Measurements from ENCODE around the gene GPS1. TPM values are rescaled to one million over a fixed set of nuclear protein-coding genes. Genes with fewer than 3 reads are reported as not detected.

The GPS1 gene
- total RNA-seq, 4 donors from 2014 or later = 72.4 to 113 (median 100) TPM

DNA sequence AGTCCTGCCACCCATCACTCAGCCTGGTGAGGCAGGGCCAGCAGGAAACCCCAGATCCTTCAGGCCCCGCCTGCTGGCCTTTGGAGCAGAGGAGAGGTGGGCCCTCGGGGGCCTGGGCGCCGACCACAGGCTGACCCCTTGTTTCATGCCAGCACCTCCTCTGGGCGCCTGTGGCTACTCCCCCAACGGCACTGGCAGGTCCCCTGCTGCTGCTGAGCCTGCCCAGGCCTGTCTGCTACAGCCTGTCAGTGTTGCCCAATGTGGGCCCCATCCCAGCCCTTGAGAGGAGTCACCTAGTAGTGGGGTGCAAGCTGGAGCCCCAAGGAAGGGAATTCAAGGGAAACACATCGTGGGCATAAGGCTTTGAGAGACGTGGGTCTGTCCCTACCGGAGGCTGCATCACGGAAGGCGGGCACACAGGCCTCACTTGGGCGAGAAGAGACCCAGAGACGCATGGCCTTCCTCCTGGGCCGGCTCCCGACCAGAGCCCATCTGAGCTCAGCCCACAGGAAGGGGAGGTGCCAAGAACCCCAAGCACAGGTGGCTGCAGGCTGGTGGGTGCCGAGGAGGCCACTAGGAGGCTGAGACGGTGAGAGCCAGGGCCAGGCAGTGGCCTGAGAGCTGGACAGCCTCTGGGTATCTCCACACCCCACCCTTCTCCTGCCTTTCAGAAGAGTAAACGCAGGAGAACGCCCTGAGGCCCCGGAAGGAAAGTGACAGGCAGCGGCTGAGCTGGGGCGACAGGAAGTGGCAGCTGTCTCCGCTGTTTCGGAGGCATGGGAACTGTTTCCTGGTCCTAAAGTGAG lies 54.4 kb downstream of the GPS1 start:
- H3K9me3 ChIP-seq = no peaks in the 10 kb centered on the region
- 12% methylated on average over 12 of the region's 24 CpGs for WGBS
- peaks cover 59% of the 10 kb centered on the region for H3K4me1 ChIP-seq
- peak; percentile 74 to 78 for DNase-seq (ENCODE audit: low spot score in 2 of 2)
- H3K4me3 ChIP-seq = peak overlapping the region; percentile 25
- H3K27ac ChIP-seq = peak overlapping the region; percentile 82
- no peaks in the 10 kb centered on the region for H3K27me3 ChIP-seq
- TF ChIP-seq, protein P1, sequence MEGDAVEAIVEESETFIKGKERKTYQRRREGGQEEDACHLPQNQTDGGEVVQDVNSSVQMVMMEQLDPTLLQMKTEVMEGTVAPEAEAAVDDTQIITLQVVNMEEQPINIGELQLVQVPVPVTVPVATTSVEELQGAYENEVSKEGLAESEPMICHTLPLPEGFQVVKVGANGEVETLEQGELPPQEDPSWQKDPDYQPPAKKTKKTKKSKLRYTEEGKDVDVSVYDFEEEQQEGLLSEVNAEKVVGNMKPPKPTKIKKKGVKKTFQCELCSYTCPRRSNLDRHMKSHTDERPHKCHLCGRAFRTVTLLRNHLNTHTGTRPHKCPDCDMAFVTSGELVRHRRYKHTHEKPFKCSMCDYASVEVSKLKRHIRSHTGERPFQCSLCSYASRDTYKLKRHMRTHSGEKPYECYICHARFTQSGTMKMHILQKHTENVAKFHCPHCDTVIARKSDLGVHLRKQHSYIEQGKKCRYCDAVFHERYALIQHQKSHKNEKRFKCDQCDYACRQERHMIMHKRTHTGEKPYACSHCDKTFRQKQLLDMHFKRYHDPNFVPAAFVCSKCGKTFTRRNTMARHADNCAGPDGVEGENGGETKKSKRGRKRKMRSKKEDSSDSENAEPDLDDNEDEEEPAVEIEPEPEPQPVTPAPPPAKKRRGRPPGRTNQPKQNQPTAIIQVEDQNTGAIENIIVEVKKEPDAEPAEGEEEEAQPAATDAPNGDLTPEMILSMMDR (IDR thresholded peaks at IDR 0.05) = peak; percentile 14 to 34
- no peak for TF ChIP-seq EP300 (IDR thresholded peaks at IDR 0.05)
- no peak for TF ChIP-seq POLR2AphosphoS5 (IDR thresholded peaks at IDR 0.05)
- TF ChIP-seq POLR2A (IDR thresholded peaks at IDR 0.05) = no peak
- H3K36me3 ChIP-seq = no peaks in the 10 kb centered on the region

DNA sequence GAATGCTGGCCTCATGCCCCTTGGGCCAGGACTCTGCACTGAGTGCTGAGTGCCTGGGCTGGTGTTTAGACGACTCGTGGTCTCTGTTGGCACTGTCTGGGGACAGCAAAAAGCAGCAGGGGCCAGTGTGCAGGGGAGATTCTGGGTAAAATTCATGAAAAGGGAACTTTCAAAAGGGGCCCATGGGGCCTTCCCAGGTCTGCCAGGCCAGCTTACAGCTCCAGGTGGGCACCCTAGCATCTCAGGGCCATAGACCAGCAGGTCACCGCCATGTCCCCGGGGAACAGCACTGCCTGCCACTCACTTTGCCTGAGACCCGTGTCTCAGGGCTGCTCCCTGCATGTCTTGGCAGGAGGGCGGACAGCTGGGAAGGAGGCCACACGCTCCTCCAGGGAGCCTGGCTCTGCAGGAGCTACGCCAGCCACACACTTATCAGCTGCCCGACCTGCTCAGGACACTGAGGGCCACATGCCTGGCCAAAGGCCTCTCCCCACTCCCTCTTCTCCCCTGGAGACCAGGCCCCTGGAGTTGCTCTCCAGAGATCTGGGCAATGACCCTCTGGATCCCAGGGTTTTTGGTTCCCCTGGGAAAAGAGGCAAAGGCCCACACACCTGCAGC lies 55.1 kb downstream of the GPS1 start:
- peak overlapping the region; percentile 25 for H3K4me3 ChIP-seq
- peak overlapping the region; percentile 82 for H3K27ac ChIP-seq
- 30% methylated on average over 3 of the region's 9 CpGs for WGBS
- H3K27me3 ChIP-seq = no peaks in the 10 kb centered on the region
- H3K4me1 ChIP-seq = peaks cover 52% of the 10 kb centered on the region
- H3K36me3 ChIP-seq = peaks cover 2% of the 10 kb centered on the region
- no peak for DNase-seq (ENCODE audit: low spot score in 2 of 2)
- no peaks in the 10 kb centered on the region for H3K9me3 ChIP-seq
- TF ChIP-seq POLR2A (IDR thresholded peaks at IDR 0.05) (no peak), POLR2AphosphoS5 (IDR thresholded peaks at IDR 0.05) (no peak), EP300 (IDR thresholded peaks at IDR 0.05) (no peak)
- TF ChIP-seq, protein P1 (IDR thresholded peaks at IDR 0.05) = no peak

Other genes with a start within 250 kb of the GPS1 start
- 1 to 10 TPM in 2 of 4 donors, under 1 TPM in 2; 0.52 to 3.8 (median 1.3) TPM for gene GCGR, start 247.7 kb upstream of the GPS1 start, total RNA-seq
- 10 to 100 TPM; 20.3 to 29.3 (median 27.4) TPM for gene MCRIP1, start 218.6 kb upstream of the GPS1 start, total RNA-seq
- 1 to 10 TPM in 1 of 4 donors, not detected in 3; 1.3 TPM for gene PPP1R27, start 216.8 kb upstream of the GPS1 start, total RNA-seq
- gene P4HB, start 191.4 kb upstream of the GPS1 start, total RNA-seq = 1,000 to 10,000 TPM in 1 of 4 donors, 100 to 1,000 TPM in 3; 521 to 1,041 (median 898) TPM
- gene ARHGDIA, start 180.6 kb upstream of the GPS1 start, total RNA-seq = 100 to 1,000 TPM; 157 to 202 (median 180) TPM
- gene ALYREF, start 160.3 kb upstream of the GPS1 start, total RNA-seq = 100 to 1,000 TPM in 2 of 4 donors, 10 to 100 TPM in 2; 43.0 to 110 (median 96.3) TPM
- 100 to 1,000 TPM in 3 of 4 donors, 10 to 100 TPM in 1; 73.7 to 135 (median 121) TPM for gene ANAPC11, start 160.2 kb upstream of the GPS1 start, total RNA-seq
- under 1 TPM in 1 of 4 donors, not detected in 3; 0.40 TPM for gene NPB, start 149.7 kb upstream of the GPS1 start, total RNA-seq
- gene PCYT2, start 140.5 kb upstream of the GPS1 start, total RNA-seq = 10 to 100 TPM; 23.7 to 34.2 (median 30.4) TPM
- 10 to 100 TPM; 30.7 to 52.4 (median 38.9) TPM for gene SIRT7, start 133.7 kb upstream of the GPS1 start, total RNA-seq
- gene MAFG, start 124.2 kb upstream of the GPS1 start, total RNA-seq = 10 to 100 TPM; 17.1 to 21.1 (median 19.0) TPM
- gene PYCR1, start 114.6 kb upstream of the GPS1 start, total RNA-seq = 10 to 100 TPM in 1 of 4 donors, 1 to 10 TPM in 3; 3.7 to 13.1 (median 9.0) TPM
- not detected for gene MYADML2, start 104.7 kb upstream of the GPS1 start, total RNA-seq
- gene NOTUM, start 90.7 kb upstream of the GPS1 start, total RNA-seq = 10 to 100 TPM in 1 of 4 donors, 1 to 10 TPM in 3; 1.1 to 11.5 (median 1.5) TPM
- gene ASPSCR1, start 74.3 kb upstream of the GPS1 start, total RNA-seq = 10 to 100 TPM; 17.9 to 25.6 (median 21.6) TPM
- 10 to 100 TPM; 75.8 to 81.6 (median 76.8) TPM for gene CENPX, start 29.0 kb upstream of the GPS1 start, total RNA-seq
- 10 to 100 TPM; 14.1 to 18.7 (median 15.4) TPM for gene LRRC45, start 28.6 kb upstream of the GPS1 start, total RNA-seq
- 10 to 100 TPM; 13.7 to 34.1 (median 14.8) TPM for gene RAC3, start 20.2 kb upstream of the GPS1 start, total RNA-seq
- 100 to 1,000 TPM; 160 to 267 (median 222) TPM for gene DCXR, start 14.2 kb upstream of the GPS1 start, total RNA-seq
- 10 to 100 TPM; 46.0 to 61.0 (median 50.8) TPM for gene RFNG, start 87 bp upstream of the GPS1 start, total RNA-seq
- gene DUS1L, start 13.9 kb downstream of the GPS1 start, total RNA-seq = 100 to 1,000 TPM in 3 of 4 donors, 10 to 100 TPM in 1; 79.3 to 176 (median 108) TPM
- gene FASN, start 46.3 kb downstream of the GPS1 start, total RNA-seq = 100 to 1,000 TPM; 278 to 464 (median 359) TPM
- 10 to 100 TPM; 16.1 to 29.8 (median 20.3) TPM for gene CCDC57, start 160.9 kb downstream of the GPS1 start, total RNA-seq
- gene SLC16A3, start 177.1 kb downstream of the GPS1 start, total RNA-seq = 1 to 10 TPM; 3.6 to 7.6 (median 4.5) TPM
- gene CSNK1D, start 221.8 kb downstream of the GPS1 start, total RNA-seq = 100 to 1,000 TPM in 1 of 4 donors, 10 to 100 TPM in 3; 52.3 to 142 (median 58.8) TPM

All from suprapubic skin (tissue), 4 donors.